HepG2 (cell line): ENCODE data around the gene AIF1. TPM values are rescaled to one million over a fixed set of nuclear protein-coding genes. Genes with fewer than 3 reads are reported as not detected.

Experiments
- ATAC-seq: fragments of 200-7000 bp; cut with Tn5 transposase; 3 replicates; pipeline ENCODE4 v1.9.1; 2020; ENCODE audit warnings: mild to moderate bottlenecking, moderate library complexity
- BruUV-seq: library from RNA; stranded (reverse); fragments of 400-500 nt; replicated peaks from 2 replicates; lab custom pipeline; 2021; lab: Mats Ljungman, UMichigan
- CTCF ChIA-PET: fragments of 300-600 bp; formaldehyde crosslinking; extraction: SDS; loops from one replicate; lab custom pipeline; 2021; ENCODE audit warnings: low total read pairs, inconsistent platforms, low intra/inter-chr PET ratio; lab: Yijun Ruan, JAX
- POLR2A ChIA-PET: fragments of 350-600 bp; sonication (Branson Sonifier 250); formaldehyde crosslinking; loops from one replicate; lab custom pipeline; 2020; ENCODE audit warnings: antibody characterized with exemption, inconsistent platforms; lab: Yijun Ruan, JAX
- DNase-seq: peaks from one replicate; pipeline ENCODE4 v3.0.0-alpha.2; 2015; ENCODE audit warnings: low spot score
- FAIRE-seq: peaks from 3 replicates; lab custom pipeline; 2011; peaks lifted over from hg19 to GRCh38; lab: Jason Lieb, UNC
- H2AFZ ChIP-seq: one replicate; pipeline ENCODE4 v1.6.1; 2011; ENCODE audit warnings: low read length, inconsistent platforms
- H3K27ac ChIP-seq: fragments of 300-600 bp; 3 replicates; pipeline ENCODE4 v1.8.0; 2011; ENCODE audit warnings: mixed run types, mild to moderate bottlenecking, mixed read lengths, low read length, inconsistent platforms; ENCODE audit not compliant: insufficient read depth; ENCODE audit errors: extremely low read length
- H3K27me3 ChIP-seq, 2 experiments: fragments of 200-600 bp in 1 of 2; 2 replicates in 1 of 2; 3 replicates in 1 of 2; pipeline versions ENCODE4 v1.6.0 to v1.8.0; 2011; ENCODE audit warnings: low read length in 2 of 2, mild to moderate bottlenecking in 2 of 2, moderate library complexity in 2 of 2, inconsistent platforms in 1 of 2; ENCODE audit not compliant: insufficient read depth in 2 of 2, control insufficient read depth in 1 of 2
- H3K36me3 ChIP-seq, 2 experiments: fragments of 200-600 bp in 1 of 2; replicated peaks in 1 of 2; 2 replicates in 1 of 2; 3 replicates in 1 of 2; pipeline versions ENCODE4 v1.5.1 to v1.8.0; 2011; ENCODE audit warnings: low read length in 2 of 2, inconsistent platforms in 1 of 2; ENCODE audit not compliant: insufficient read depth in 2 of 2, control insufficient read depth in 1 of 2
- H3K4me1 ChIP-seq: 2 replicates; pipeline ENCODE4 v1.5.1; 2012; ENCODE audit warnings: low read length, inconsistent platforms; ENCODE audit not compliant: insufficient read depth
- H3K4me2 ChIP-seq: 2 replicates; pipeline ENCODE4 v1.6.0; 2011; ENCODE audit warnings: low read depth, low read length, inconsistent platforms
- H3K4me3 ChIP-seq, 3 experiments: fragments of 200-600 bp in 1 of 3; sonication (generic), shearing (Covaris generic) in 1 of 3; replicated peaks in 1 of 3; 2 replicates each; pipeline ENCODE4 v1.5.1; 2011 to 2016; ENCODE audit warnings: low read length in 3 of 3, inconsistent platforms in 2 of 3, low read depth in 2 of 3, mild to moderate bottlenecking in 2 of 3, control low read depth in 1 of 3, mixed read lengths in 1 of 3; ENCODE audit not compliant: insufficient read depth in 1 of 3
- H3K79me2 ChIP-seq: one replicate; pipeline ENCODE4 v1.6.1; 2011; ENCODE audit warnings: low read length, inconsistent platforms; ENCODE audit not compliant: insufficient read depth
- H3K9ac ChIP-seq: 2 replicates; pipeline ENCODE4 v1.6.0; 2011; ENCODE audit warnings: mild to moderate bottlenecking, low read depth, low read length, inconsistent platforms; ENCODE audit not compliant: insufficient read depth
- H3K9me3 ChIP-seq: 2 replicates; pipeline ENCODE4 v1.5.1; 2012; ENCODE audit warnings: mild to moderate bottlenecking, low read length
- H4K20me1 ChIP-seq: 2 replicates; pipeline ENCODE4 v1.6.0; 2011; ENCODE audit warnings: inconsistent platforms, mild to moderate bottlenecking, low read length, moderate library complexity; ENCODE audit not compliant: insufficient read depth
- AGO2 ChIP-seq: fragments of 200-400 bp; formaldehyde crosslinking; optimal IDR thresholded peaks from 2 replicates; pipeline ENCODE3; 2017; ENCODE audit warnings: mild to moderate bottlenecking, low read depth, low read length, moderate library complexity
- CBX2 ChIP-seq, 2 experiments: fragments of 200-600 bp in 1 of 2; sonication (generic); formaldehyde crosslinking in 1 of 2; IDR thresholded peaks; 2 replicates each; pipeline versions ENCODE4 v1.7.0 to v1.8.1; 2018 to 2022; ENCODE audit warnings: low read depth in 2 of 2, low read length in 1 of 2, mild to moderate bottlenecking in 1 of 2, missing genetic modification reagents in 1 of 2
- CCAR2 ChIP-seq: fragments of 200-400 bp; formaldehyde crosslinking; optimal IDR thresholded peaks from 2 replicates; pipeline ENCODE3; 2018; ENCODE audit warnings: low read depth, mild to moderate bottlenecking, low read length, moderate library complexity
- CHD2 ChIP-seq: IDR thresholded peaks from 2 replicates; pipeline ENCODE4 v1.6.1; 2011; ENCODE audit warnings: low read depth, low read length, improper control_type of control experiment
- ETV6 ChIP-seq: sonication (generic); formaldehyde crosslinking; conservative IDR thresholded peaks from 2 replicates; pipeline ENCODE4 v1.4.0; 2020; ENCODE audit warnings: missing genetic modification reagents
- GLI4 ChIP-seq: sonication (generic); formaldehyde crosslinking; IDR thresholded peaks from 2 replicates; pipeline ENCODE4 v1.5.1; 2020; ENCODE audit warnings: missing genetic modification reagents, mild to moderate bottlenecking, moderate library complexity, borderline replicate concordance
- HNF4A ChIP-seq: sonication (generic); formaldehyde crosslinking; IDR thresholded peaks from 2 replicates; pipeline ENCODE4 v1.4.0; 2020; ENCODE audit warnings: missing genetic modification reagents
- KAT8 ChIP-seq: IDR thresholded peaks from 2 replicates; pipeline ENCODE4 v1.6.1; 2016; ENCODE audit warnings: missing genetic modification reagents, missing compliant biosample characterization
- NFYC ChIP-seq: IDR thresholded peaks from 2 replicates; pipeline ENCODE4 v1.6.1; 2016; ENCODE audit warnings: missing genetic modification reagents, missing compliant biosample characterization
- PHF5A ChIP-seq: IDR thresholded peaks from one replicate; pipeline ENCODE4 v1.6.1; 2018; ENCODE audit warnings: low read depth, missing genetic modification reagents; ENCODE audit not compliant: unreplicated experiment
- POLR2A ChIP-seq, 2 experiments: IDR thresholded peaks; 2 replicates each; pipeline ENCODE4 v1.6.1; 2011; ENCODE audit warnings: low read depth in 2 of 2, low read length in 2 of 2, mild to moderate bottlenecking in 1 of 2, moderate library complexity in 1 of 2; ENCODE audit not compliant: insufficient read depth in 1 of 2
- RNF2 ChIP-seq: fragments of 450-650 bp; conservative IDR thresholded peaks from 2 replicates; pipeline ENCODE4 v1.6.1; 2016; ENCODE audit warnings: low read depth
- YEATS2 ChIP-seq: sonication (generic); formaldehyde crosslinking; IDR thresholded peaks from 2 replicates; pipeline ENCODE4 v1.4.0; 2020; ENCODE audit warnings: missing genetic modification reagents, borderline replicate concordance
- ZC3H4 ChIP-seq: sonication (generic); formaldehyde crosslinking; IDR thresholded peaks from 2 replicates; pipeline ENCODE4 v1.4.0; 2020; ENCODE audit warnings: missing genetic modification reagents, borderline replicate concordance
- ZKSCAN5 ChIP-seq: sonication (generic); formaldehyde crosslinking; IDR thresholded peaks from 2 replicates; pipeline ENCODE4 v1.5.1; 2020; ENCODE audit warnings: mild to moderate bottlenecking, missing genetic modification reagents
- ZNF24 ChIP-seq: fragments of 450-650 bp; IDR thresholded peaks from 2 replicates; pipeline ENCODE4 v1.6.1; 2017; ENCODE audit warnings: antibody characterized with exemption, mild to moderate bottlenecking
- ZNF331 ChIP-seq: sonication (generic); formaldehyde crosslinking; IDR thresholded peaks from 2 replicates; pipeline ENCODE4 v1.4.0; 2020; ENCODE audit warnings: missing genetic modification reagents
- ZNF337 ChIP-seq: sonication (generic); formaldehyde crosslinking; IDR thresholded peaks from 2 replicates; pipeline ENCODE4 v1.5.1; 2020; ENCODE audit warnings: missing genetic modification reagents, low read depth, mild to moderate bottlenecking, borderline replicate concordance
- ZNF567 ChIP-seq: sonication (generic); formaldehyde crosslinking; IDR thresholded peaks from 2 replicates; pipeline ENCODE4 v1.8.1; 2023; ENCODE audit warnings: mild to moderate bottlenecking, missing genetic modification reagents, borderline replicate concordance
- ZNF605 ChIP-seq: sonication (generic); formaldehyde crosslinking; IDR thresholded peaks from 2 replicates; pipeline ENCODE4 v1.8.0; 2022; ENCODE audit warnings: mild to moderate bottlenecking, missing genetic modification reagents
- ZNF629 ChIP-seq: sonication (generic); formaldehyde crosslinking; conservative IDR thresholded peaks from 2 replicates; pipeline ENCODE4 v1.5.0; 2020; ENCODE audit warnings: missing genetic modification reagents
- ZNF687 ChIP-seq: sonication (generic); formaldehyde crosslinking; IDR thresholded peaks from 2 replicates; pipeline ENCODE4 v1.5.1; 2020; ENCODE audit warnings: mild to moderate bottlenecking, missing genetic modification reagents, moderate library complexity
- WGBS: methylation state at CpG from one replicate; pipeline ENCODE4 v1.1.6; 2017; ENCODE audit warnings: low lambda C conversion rate; 5-methylcytosine and 5-hydroxymethylcytosine counted together
- in situ Hi-C: cut with HindIII; loops from 2 replicates; pipeline ENCODE4 v1.10.0; 2017; ENCODE audit warnings: low pct_unique_long_range_greater_than_20kb; ENCODE audit not compliant: extremely low pct_ligation_motif_present
- intact Hi-C: fragments of 100-400 bp; cut with micrococcal nuclease; formaldehyde crosslinking; loops from one replicate; pipeline ENCODE4 v1.10.0; 2022; ENCODE audit not compliant: unreplicated experiment
- polyA plus RNA-seq, 8 experiments: library from polyadenylated mRNA; depleted of rRNA in 3 of 8; stranded (reverse) in 7 of 8; unstranded in 1 of 8; fragments of >200 nt; fragmentation: Illumina TruSeq in 4 of 8; extraction: Trizol in 4 of 8; gene quantifications; 2 replicates each; pipeline versions ENCODE4 v1.2.1 to v1.2.3, GENCODE V29; 2011 to 2016; ENCODE audit warnings: low read depth in 4 of 8, missing spikeins in 1 of 8, mixed read lengths in 1 of 8; ENCODE audit not compliant: insufficient read depth in 1 of 8
- total RNA-seq, 5 experiments: library from RNA; depleted of rRNA; stranded (reverse); fragments of >200 nt; fragmentation: Illumina TruSeq; extraction: Trizol; gene quantifications; 2 replicates each; pipeline ENCODE4 v1.2.3, GENCODE V29; 2016; ENCODE audit warnings: low read depth in 1 of 5

AIF1 gene
- total and polyA plus RNA-seq, 2 of the 13 experiments (the other 11 are each of a cell fraction or from before 2014, with no cell fraction given), result 1.5 TPM; not detected in 1

- H4K20me1 ChIP-seq, result no peaks in the 10 kb centered on the region; the same call in 1 of the 2 replicates
- no peak overlapping the region for H3K9ac ChIP-seq
- in situ Hi-C loops (no loop called here), intact Hi-C loops (no loop called here)
- ChIA-PET POLR2A (interaction anchor here (0.6 to 4.7 kb wide), 5 partner anchors 11 to 22 kb away, joined by 3 to 46 read pairs (median 3); partner anchors contain the start of genes AIF1, APOM and BAG6), CTCF (no interaction called here)
- no peaks in the 10 kb centered on the region for H3K79me2 ChIP-seq
- H3K4me2 ChIP-seq, result no peak overlapping the region
- H3K9me3 ChIP-seq, result no peaks in the 10 kb centered on the region
- ATAC-seq, result peak; percentile 3; the same call in 2 of the 3 replicates
- BruUV-seq, result TSS peak; percentile 22
- H3K27ac ChIP-seq, result peak overlapping the region; percentile 20
- H3K4me3 ChIP-seq, result no peak overlapping the region
- no peak for DNase-seq
- no peak for FAIRE-seq
- peaks cover 64 to 87% of the 10 kb centered on the region in 2 experiments for H3K36me3 ChIP-seq
- H2AFZ ChIP-seq, result no peak overlapping the region
- no peaks in the 10 kb centered on the region for H3K4me1 ChIP-seq
- WGBS, result 94% methylated on average over 27 of the region's 27 CpGs
- H3K27me3 ChIP-seq, result no peaks in the 10 kb centered on the region
- TF ChIP-seq HNF4A (CRISPR knock-in tag), result 0 out of 2 replicates have a peak, but pooled peaks have one; percentile 9
- no peak for TF ChIP-seq ZNF629
- TF ChIP-seq POLR2A (IDR thresholded peaks at IDR 0.05; ENCODE audit: insufficient read depth in 1 of 2, low read depth in 2 of 2, low read length in 2 of 2), result peak in 1 of 2 experiments; percentile 55; a peak in 1 of 4 replicates
- no peak for TF ChIP-seq NFYC (CRISPR knock-in tag)
- no peak for TF ChIP-seq ZNF24
- no peak for TF ChIP-seq ZKSCAN5 (CRISPR knock-in tag)
- no peak for TF ChIP-seq RNF2
- TF ChIP-seq KAT8 (CRISPR knock-in tag), result no peak
- TF ChIP-seq ZC3H4, result no peak
- TF ChIP-seq CCAR2, result no peak
- no peak for TF ChIP-seq CHD2
- no peak for TF ChIP-seq ZNF567 (CRISPR knock-in tag)
- no peak for TF ChIP-seq CBX2 (IDR thresholded peaks at IDR 0.05; ENCODE audit: low read depth, low read length)
- TF ChIP-seq CBX2 (CRISPR knock-in tag; IDR thresholded peaks at IDR 0.05; ENCODE audit: low read depth), result no peak
- peak; percentile 80 for TF ChIP-seq AGO2
- no peak for TF ChIP-seq YEATS2 (CRISPR knock-in tag)
- peak; percentile 39 for TF ChIP-seq ZNF687 (CRISPR knock-in tag)
- no peak for TF ChIP-seq ZNF337 (CRISPR knock-in tag)
- TF ChIP-seq GLI4 (CRISPR knock-in tag), result no peak
- no peak for TF ChIP-seq PHF5A (CRISPR knock-in tag)
- TF ChIP-seq ETV6 (CRISPR knock-in tag), result no peak
- TF ChIP-seq ZNF605 (CRISPR knock-in tag), result no peak
- TF ChIP-seq ZNF331 (CRISPR knock-in tag), result no peak
These were observed 21.9 kb downstream of the AIF1 start for GRCh38 chr6:31636698-31637596.
